T47D (cell line): ENCODE measurements around the gene CDYL2.
"Not testable (repeated sequence)": the region's sequence is repeated elsewhere in the genome, so short reads cannot be mapped to it uniquely, and the experiment has no call there.

Experiments
- DNase-seq, 2 experiments: peaks; one replicate each; pipeline versions ENCODE4 v3.0.0 to v3.0.0-alpha.2; 2011 to 2012; ENCODE audit warnings: low read depth in 1 of 2, low spot score in 1 of 2
- JUND ChIP-seq: IDR thresholded peaks from 2 replicates; pipeline ENCODE4 v1.6.1; 2012; ENCODE audit warnings: low read depth
- in situ Hi-C: cut with HindIII; loops from 2 replicates; pipeline ENCODE4 v1.10.0; 2016; ENCODE audit warnings: low sequenced_read_pairs, low pct_unique_long_range_greater_than_20kb

CDYL2 gene

GRCh38 chr16:80731915-80732314 lies 72.5 kb downstream of the CDYL2 start:
- in situ Hi-C loops: no loop called here
- DNase-seq: no peak
- TF ChIP-seq JUND: no peak

- in situ Hi-C loops: not testable (repeated sequence)
These were observed 77.2 kb downstream of the CDYL2 start for GRCh38 chr16:80727066-80727763.

GRCh38 chr16:80725566-80726162 lies 78.7 kb downstream of the CDYL2 start:
- no peak for TF ChIP-seq JUND
- no peak for DNase-seq
- in situ Hi-C loops: no loop called here

More at GRCh38 chr16:80727066-80727763, 77.2 kb downstream of the CDYL2 start:
- DNase-seq: not testable (repeated sequence)

- in situ Hi-C loops: no loop called here
- no peak for TF ChIP-seq JUND
- DNase-seq: no peak
These were observed 80.4 kb downstream of the CDYL2 start for GRCh38 chr16:80723981-80724380.

- no peak for TF ChIP-seq JUND
- peak; percentile 33 to 83 for DNase-seq
- in situ Hi-C loops: no loop called here
These were observed 81.3 kb downstream of the CDYL2 start for GRCh38 chr16:80723091-80723490.

GRCh38 chr16:80720804-80721371 lies 83.5 kb downstream of the CDYL2 start:
- no peak for TF ChIP-seq JUND
- no peak for DNase-seq
- in situ Hi-C loops: no loop called here

- no peak for DNase-seq
- in situ Hi-C loops: no loop called here
- no peak for TF ChIP-seq JUND
These were observed 84.8 kb downstream of the CDYL2 start for GRCh38 chr16:80719573-80719972.

GRCh38 chr16:80718480-80719220 lies 85.7 kb downstream of the CDYL2 start:
- no peak for TF ChIP-seq JUND
- in situ Hi-C loops: no loop called here
- DNase-seq: peak; percentile 67 to 99

GRCh38 chr16:80717611-80718010 lies 86.8 kb downstream of the CDYL2 start:
- DNase-seq: no peak
- in situ Hi-C loops: no loop called here
- no peak for TF ChIP-seq JUND

- no peak for TF ChIP-seq JUND
- in situ Hi-C loops: no loop called here
- DNase-seq: no peak
These were observed 87.7 kb downstream of the CDYL2 start for GRCh38 chr16:80716564-80717139.

- no peak for TF ChIP-seq JUND
- no peak for DNase-seq
- in situ Hi-C loops: no loop called here
These were observed 93.0 kb downstream of the CDYL2 start for GRCh38 chr16:80711406-80711805.

- DNase-seq: peak in 1 of 2 experiments; percentile 56
- TF ChIP-seq JUND: no peak
- in situ Hi-C loops: no loop called here
These were observed 93.5 kb downstream of the CDYL2 start for GRCh38 chr16:80710918-80711317.
